GM10847 (cell line): ENCODE data around the gene FIBP.

ENCODE experiments used
- POLR2A ChIP-seq: IDR thresholded peaks from 2 replicates; pipeline ENCODE4 v1.6.1; 2011; ENCODE audit not compliant: insufficient read length; ENCODE audit errors: extremely low read depth

FIBP gene

GRCh38 chr11:65899356-65900124 lies 11.3 kb upstream of the FIBP start:
- TF ChIP-seq POLR2A, result no peak

GRCh38 chr11:65898656-65899355 lies 10.5 kb upstream of the FIBP start:
- no peak for TF ChIP-seq POLR2A

GRCh38 chr11:65897020-65897471 lies 8.8 kb upstream of the FIBP start:
- TF ChIP-seq POLR2A, result no peak

DNA sequence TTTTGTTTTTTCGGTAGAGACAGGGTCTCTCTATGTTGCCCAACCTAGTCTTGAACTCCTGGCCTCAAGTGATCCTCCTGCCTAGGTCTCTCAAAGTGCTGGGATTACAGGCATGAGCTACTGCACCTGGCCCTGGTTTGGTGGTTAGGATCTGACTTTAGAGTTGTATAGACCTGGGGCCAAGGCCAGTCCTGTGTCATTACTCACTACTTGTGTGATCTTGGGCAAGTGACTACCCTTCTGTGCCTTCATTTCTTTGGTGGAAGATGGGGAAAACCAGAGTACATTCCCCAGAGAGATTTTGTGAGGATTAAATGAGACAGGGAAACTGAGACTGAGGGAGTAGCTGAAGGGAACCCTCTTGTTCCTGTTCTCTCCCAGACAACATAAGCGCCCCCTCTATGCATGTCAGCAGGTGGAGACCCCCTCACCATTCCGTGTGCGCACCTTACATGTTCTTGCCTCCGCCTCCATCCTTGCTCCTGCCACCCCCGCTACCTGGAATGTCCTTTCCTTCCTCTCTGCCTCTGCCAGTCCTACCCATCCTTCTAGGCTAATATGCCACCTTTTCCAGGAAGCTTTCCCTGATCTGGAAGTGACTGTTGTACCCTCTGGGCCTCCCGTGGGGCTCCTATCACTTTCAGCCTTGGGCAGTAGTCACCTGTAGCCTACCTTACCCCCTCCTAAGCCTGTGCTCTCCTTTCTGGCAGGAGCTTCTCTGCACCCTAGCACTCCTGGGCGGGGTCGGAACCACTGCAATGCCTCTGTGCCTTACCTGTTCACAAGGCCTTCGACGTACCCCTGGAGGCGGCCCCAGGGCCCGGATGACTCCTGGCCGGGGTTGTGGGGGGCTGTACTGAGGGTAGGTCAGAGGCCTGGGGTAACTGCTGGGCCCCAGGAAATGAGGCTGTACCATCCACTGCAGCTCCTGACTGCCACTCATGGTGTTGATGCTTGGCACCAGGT lies 8.0 kb upstream of the FIBP start:
- TF ChIP-seq POLR2A, result no peak

GRCh38 chr11:65895482-65895981 lies 7.3 kb upstream of the FIBP start:
- TF ChIP-seq POLR2A, result no peak

- peak; percentile 28 for TF ChIP-seq POLR2A
Observed at GRCh38 chr11:65894034-65894591, 5.8 kb upstream of the FIBP start.

GRCh38 chr11:65892661-65893317 lies 4.5 kb upstream of the FIBP start:
- no peak for TF ChIP-seq POLR2A

DNA sequence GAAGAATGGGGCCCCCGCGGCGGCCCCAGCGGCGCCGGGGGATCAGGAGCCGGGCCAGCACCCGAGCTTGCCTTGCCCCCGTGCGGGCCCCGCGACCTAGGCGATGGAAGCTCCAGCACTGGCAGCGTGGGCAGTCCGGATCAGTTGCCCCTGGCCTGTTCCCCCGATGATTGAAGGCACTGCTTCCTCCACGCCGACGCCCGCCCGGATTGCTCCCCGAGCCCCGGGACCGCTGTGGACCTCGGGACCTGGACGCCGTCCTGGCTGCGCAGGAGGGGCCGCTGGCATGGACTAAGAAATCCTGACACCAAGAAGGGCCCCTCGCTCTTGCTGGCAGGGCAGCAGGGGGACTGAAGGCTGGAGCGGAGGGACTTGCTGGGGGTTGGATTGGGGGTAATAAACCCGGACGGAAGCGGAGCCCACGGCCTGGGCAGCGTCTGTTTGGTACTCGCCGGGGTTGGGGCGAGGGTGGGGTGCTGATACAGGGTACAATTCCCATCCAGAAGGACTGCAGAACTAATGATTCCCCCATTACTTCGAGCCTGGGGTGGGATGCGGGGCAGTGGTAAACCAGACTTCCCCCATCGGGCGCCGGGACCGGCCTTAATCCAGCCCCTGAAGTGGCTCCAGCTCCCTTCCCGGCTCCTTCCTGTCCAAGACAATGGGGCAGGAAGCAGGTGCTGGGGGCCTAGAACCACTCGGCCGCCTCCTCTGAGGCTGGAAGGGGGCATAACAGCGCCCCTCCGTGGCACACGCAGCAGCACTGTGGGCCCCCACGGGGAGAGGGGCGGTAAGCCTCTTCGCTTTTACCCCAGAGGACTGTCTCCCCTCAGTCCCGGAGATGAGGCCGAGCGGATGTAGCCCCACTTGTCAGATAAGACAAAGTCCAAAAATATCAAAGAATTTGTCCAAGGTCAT lies 3.2 kb upstream of the FIBP start:
- no peak for TF ChIP-seq POLR2A

DNA sequence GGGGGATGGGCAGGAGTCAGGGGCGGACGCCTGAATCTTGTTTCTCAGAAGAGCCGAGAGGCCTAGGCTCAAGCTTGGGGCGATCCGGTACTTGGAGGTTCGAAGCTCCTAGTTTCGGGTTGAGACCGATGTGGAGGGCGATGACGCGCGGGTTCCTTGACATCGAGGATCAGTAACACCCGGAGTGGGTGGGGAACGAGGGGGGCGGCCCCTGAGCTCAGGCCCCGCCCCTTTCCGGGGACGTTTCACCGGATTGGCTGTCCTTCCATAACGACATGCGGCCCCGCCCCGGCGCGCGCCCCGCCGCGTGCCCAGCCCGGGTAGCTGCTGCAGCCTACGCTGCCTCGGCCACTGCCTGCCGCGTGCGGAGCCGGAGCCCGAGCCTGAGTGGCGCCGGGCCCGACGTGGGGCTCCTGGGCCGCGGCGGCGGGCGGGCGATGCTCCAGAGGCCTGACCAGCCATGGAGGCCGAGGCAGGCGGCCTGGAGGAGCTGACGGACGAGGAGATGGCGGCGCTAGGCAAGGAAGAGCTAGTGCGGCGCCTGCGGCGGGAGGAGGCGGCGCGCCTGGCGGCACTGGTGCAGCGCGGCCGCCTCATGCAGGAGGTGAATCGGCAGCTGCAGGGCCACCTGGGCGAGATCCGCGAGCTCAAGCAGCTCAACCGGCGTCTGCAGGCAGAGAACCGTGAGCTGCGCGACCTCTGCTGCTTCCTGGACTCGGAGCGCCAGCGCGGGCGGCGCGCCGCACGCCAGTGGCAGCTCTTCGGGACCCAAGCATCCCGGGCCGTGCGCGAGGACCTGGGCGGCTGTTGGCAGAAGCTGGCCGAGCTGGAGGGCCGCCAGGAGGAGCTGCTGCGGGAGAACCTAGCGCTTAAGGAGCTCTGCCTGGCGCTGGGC lies 2.3 kb upstream of the FIBP start, which contains the start of gene CCDC85B:
Gene CCDC85B (plus strand): TSS at position 350 of the 895 bp plus-strand sequence. CDS start 111 bp downstream, at position 461.
- TF ChIP-seq POLR2A, result peak; percentile 99

DNA sequence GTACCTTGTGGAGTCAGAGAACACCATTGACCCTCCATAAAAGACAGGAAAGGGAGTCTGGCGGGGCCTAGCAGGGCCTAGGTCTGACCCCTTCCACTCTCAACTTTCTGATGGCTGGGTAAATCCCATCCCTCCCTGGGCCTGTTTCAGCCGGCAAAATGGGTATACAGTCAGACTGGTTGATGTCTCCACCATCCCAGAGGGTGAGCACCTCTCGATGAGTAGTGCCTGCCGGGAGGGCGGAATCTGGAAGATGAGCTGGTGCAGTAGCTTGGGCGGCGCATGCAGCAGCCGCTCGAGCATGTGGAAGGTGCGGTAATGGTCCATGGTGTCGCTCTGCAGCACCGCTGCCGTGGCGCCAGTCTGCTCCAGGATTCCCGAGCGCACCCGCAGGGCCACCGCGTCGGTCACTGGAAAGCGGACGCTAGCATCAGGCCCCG lies 528 bp downstream of the FIBP start:
- no peak for TF ChIP-seq POLR2A

GRCh38 chr11:65886826-65887722 lies 1.2 kb downstream of the FIBP start:
- TF ChIP-seq POLR2A, result no peak
